HG02623 (cell line): ENCODE data around the gene NHSL2.
"Not testable (repeated sequence)": the region's sequence is repeated elsewhere in the genome, so short reads cannot be mapped to it uniquely, and the experiment has no call there.

Source experiments
- ATAC-seq: cut with Tn5 transposase; IDR thresholded peaks from one replicate; pipeline ENCODE4 v1.9.1; 2021; ENCODE audit warnings: moderate library complexity; ENCODE audit not compliant: unreplicated experiment

Gene NHSL2

DNA sequence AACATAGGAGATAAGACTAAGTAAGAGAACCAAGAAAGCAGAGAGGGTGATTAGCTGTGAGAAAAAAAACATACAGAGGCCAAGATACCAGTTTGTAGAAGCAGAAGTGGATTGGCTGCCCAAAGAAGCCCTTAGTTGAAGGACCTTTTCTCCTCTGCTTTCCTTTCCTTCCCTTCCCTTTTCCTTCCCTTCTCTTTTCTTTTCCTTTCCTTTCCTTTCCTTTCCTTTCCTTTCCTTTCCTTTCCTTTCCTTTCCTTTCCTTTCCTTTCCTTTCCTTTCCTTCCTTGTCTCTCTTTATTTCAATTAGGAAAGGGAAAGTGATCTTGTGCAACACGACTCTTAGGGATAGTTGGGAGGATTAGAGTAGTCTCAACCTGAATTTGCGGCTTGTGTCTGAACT lies 128.2 kb downstream of the NHSL2 start:
- no peak for ATAC-seq

DNA sequence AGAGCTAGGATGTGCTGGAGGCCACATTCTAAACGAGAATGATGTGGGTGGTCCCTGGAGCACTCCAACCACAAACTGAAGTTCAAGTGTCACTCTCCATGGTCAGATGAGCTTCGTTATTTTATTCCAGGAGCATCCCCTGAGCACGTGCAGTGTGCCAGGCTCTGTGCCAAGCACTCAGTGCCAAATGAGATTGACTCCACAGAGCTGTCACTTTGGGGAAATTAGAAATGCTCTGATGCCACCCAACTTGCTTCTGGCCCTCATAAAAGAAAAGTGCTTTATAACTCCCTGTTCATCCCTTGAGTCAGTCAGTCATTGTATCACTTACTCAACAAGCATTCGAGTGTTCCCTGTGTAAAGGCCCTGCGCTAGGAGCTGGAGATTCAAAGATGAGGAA lies 129.9 kb downstream of the NHSL2 start:
- ATAC-seq: no peak

DNA sequence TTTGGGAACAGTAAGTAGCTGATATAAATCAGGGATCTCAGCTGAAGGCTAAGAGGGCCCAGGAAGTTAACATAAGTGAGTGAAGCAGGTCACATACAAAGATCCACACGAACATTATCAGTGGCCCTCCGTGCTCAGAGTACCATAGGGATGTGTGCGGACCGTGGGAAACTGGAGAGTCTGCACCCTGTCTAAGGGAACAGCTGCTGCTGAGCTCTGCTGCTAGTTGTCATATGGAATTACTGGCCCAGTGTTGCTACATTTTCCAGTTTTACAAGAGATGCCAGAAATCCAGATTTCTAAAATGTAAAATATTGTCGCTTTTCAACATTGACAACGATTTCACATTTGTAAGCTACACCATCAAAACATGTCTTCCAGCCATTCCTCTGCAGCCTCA lies 130.5 kb downstream of the NHSL2 start:
- ATAC-seq: no peak

DNA sequence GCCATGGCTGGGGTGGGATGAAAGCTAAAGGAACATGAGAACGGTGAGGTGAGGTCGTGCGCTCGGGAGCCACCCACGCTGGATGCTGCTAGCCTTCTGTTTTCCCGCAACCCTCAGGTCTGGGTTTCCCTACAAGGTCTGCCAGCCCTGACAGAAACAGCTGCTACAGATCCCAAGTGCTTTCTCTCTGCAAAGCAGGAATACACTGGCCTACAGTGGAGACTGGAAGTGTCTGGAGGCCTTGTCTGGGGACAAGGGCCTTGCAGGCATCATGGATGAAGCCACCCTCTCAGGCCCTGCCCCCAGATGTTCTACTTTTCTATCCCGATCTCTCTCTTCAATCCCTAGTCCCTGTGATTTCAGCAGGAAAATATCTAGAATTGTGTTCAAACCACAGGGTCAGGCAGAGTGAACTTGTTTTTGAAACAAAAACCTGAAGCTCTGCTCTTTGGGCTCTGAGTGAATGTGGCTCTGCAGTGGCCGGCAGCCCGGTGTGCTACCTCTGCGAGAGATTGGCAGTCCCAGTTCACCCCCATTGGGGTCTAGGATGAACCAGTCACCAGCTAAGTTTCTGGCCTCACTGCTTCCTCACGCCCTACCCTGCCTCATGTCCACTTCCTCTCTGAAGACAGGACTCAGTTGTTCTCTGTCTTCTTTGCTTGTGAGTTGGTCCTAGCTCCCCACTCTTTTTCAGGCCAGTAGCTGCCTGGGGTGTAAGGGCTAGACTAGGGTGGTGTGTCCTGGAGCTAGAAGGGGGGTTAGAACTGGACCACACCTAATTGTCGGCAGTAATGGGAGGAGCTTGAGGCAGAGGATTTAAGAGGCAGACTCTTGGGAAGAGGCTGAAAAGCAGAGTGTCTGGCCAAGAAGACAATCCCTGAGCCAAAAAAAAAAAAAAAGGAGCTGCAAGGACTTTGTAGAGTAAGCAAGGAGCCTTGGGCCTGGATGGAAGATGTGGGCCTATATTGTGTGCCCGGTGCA lies 131.5 kb downstream of the NHSL2 start:
- ATAC-seq: no peak

GRCh38 chrX:72042852-72043248 lies 132.2 kb downstream of the NHSL2 start:
- no peak for ATAC-seq

DNA sequence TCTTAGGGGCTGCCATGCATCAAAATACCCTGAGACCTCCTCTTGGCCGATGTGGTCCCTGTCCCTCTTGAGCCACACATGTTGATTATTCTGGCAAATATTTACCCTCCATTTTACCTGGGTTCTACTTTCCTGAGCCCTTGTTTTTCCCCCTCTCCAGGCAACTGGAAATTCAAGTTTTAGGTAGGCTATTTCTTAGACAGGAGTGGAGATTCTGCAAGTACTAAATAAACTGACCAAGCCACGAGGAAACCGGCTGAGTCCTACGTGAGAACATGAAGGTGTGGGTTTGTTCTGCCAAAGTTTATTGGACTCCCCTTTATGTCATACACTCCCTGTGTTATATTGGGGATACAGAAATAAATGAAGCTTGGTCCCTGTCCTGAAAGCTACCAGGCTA lies 133.0 kb downstream of the NHSL2 start:
- no peak for ATAC-seq

DNA sequence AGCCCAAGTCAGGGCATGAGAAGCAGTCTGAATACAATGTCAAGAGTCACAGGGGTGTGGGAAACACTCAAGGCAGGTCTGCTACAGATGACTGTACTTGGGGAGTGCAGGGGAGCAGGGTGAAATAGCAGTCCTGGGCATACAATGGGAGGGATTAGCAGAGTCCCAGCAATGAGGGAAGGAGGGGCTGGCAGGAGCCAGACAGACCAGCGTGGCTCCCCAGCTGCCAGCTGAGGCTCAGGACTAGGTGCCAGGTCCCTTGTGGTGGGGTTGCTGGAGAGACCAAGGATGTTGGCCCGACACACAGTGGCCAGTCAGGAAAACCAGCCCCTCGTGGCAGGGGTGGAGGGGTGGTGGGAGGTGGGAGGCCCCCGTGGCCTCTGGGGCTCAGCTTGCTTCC lies 134.5 kb downstream of the NHSL2 start:
- ATAC-seq: no peak

GRCh38 chrX:72045552-72046277 lies 135.1 kb downstream of the NHSL2 start:
- no peak for ATAC-seq

GRCh38 chrX:72046447-72046846 lies 135.8 kb downstream of the NHSL2 start:
- ATAC-seq: no peak

DNA sequence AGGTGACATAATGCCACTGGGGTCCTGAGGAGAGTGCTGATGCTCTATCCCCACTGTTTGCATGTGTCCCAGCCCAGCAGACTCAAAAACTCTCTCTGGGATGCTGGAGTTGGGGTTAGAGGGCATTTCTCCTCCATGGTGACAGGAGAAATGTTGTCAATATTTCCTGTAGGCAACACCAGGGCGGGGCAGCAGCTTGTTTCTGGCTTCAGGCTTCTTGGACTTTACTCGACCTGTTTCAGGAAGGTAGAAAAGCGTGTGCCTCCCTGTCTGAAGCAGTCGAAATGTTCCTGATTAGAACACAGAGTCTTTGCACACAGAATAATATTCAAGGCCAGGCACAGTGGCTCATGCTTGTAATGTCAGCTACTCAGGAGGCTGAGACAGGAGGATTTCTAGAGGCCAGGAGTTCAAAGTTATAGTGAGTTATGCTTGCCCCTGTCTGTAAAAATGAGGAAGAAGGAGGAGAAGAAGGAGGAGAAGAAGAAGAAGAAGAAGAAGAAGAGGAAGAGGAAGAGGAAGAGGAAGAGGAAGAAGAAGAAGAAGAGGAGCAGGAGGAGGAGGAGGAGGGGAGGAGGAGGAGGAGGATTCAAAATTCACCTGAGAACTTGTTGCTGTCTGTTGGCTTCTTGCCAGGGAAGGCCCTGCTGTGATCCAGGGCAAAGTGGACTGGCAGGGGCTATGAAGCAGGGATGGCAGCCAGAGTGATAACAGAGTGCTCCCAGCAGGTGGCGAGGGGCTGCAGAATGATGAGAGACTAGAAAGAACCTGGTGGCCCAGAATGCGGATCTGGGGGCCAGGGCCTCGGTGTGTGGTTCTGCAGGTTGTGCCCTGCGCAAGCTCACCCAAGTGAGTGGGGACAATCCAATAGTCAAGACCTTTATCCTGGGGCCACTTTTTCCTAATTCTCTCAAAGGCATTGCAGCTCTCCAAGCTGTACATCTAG lies 138.1 kb downstream of the NHSL2 start:
- no peak for ATAC-seq

- no peak for ATAC-seq
Observed at GRCh38 chrX:72050011-72050410, 139.4 kb downstream of the NHSL2 start.

- no peak for ATAC-seq
Observed at GRCh38 chrX:72051589-72051988, 140.9 kb downstream of the NHSL2 start.

- no peak for ATAC-seq
Observed at GRCh38 chrX:72052415-72053090, 141.9 kb downstream of the NHSL2 start.

DNA sequence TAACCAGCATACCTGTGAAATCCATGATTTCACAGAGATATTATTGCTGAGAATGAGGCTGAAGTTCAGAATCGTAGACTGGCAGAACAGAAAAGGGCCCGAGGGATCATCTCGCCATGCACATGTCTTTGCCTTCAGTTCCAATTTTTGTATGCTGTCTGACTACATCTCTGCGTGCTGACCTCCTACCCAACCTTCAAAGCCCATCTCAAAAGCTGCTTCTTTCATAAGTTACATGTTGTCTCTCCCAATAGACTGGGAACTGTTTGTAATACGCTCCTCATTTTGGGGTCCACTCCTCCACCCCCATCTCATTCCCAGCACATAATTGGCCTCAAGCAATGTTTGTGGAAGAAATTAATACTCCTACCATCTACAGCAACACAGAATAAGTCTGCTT lies 142.9 kb downstream of the NHSL2 start:
- no peak for ATAC-seq

DNA sequence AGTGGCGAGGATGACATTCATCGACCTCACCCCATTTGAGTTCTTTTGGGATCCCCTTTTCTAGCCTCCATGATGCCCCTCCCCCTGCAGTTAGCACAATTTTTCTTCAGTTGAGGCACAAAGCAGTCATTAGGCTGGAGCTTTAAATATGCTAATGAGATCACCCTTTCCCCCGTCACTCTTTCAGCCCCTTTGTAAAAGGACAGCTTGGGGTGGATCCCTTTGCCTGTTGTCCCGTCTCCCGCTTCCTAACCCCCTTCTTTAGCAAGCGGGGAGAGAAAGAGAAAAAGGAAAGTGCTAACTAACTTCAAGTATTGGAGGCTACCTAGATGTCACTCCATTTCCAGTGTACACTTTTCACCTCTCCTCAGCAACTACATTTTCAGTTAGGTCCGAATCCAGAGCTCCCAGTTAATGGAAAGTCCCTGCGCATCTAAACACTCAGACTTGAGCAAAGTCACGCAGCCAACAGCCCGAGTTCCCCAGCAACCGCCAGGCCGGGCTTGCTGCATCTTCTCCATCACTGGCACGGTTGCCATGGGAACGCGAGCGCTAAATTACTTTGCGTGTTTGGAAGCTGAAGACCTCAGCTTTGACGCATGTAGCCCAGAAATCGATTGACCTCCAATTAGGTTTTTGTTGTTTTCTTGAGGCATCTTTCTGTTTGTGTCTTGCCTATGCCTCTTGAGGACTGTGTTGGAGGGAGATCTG lies 144.3 kb downstream of the NHSL2 start:
- ATAC-seq: no peak

- no peak for ATAC-seq
Observed at GRCh38 chrX:72057331-72057730, 146.7 kb downstream of the NHSL2 start.

DNA sequence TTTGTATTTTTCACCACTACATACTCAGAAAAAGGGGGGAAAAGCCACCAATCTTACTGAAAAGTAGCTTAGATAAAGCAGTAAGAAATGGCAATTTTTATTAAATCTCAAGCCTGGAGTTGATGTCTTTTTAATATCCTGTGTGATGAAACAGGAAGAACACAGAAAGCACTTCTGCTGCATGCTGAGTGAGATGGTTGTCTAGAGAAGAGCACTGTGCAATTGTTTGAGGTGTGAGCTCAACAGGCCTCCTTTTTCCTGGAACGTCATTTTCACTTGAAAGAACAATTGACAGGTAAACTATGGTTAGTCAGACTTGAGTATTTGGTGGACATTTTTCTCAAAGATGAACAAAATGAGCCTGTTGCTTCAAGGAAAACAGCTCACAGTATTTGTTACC lies 147.2 kb downstream of the NHSL2 start:
- no peak for ATAC-seq

DNA sequence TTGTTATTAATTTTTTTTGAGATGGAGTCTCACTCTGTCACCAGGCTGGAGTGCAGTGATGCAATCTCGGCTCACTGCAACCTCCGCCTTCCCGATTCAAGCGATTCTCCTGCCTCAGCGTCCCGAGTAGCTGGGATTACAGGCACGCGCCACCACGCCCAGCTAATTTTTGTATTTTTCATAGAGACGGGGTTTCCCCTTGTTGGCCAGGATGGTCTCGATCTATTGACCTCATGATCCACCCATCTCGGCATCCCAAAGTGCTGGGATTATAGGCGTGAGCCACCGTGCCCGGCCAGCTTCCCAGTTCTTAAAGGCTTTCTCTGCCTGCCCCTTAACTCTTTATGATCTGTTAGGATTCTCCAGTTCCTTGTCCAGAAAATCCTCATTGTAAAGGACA lies 147.7 kb downstream of the NHSL2 start:
- ATAC-seq: not testable (repeated sequence)

DNA sequence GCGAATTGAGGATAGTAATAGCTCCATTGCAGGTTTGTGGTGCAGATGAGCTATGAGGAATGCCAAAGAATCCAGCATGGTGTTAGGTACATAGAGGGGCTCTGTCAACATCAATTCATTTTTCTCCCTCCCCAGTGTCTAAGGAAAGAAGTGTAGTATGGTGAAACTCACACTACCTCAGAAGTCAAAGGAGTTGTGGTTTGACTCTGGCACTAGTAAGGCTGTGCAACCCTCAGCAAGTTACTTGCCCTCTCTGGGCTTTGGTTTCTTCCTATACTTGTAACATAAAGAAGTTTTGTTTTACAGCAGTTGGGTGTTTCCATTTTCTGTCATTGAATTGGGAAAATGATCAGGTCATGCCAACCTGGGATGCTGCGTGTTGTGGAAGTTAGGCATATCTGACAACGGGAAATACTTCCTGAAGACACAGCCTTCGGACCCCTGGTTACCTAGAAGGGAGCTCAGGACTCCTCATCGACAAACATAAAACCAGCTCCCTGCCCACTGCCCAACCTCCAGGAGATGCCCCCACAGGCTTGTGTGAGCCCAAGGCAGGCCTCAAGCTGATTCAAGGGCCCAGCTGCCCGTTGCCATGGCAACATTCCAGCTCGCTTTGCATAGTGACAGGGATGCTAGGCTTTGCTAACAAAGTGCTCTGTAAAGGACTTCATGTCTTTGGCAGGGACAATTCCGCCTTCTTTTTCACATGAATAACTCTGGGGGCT lies 149.7 kb downstream of the NHSL2 start:
- no peak for ATAC-seq
